OCI-LY1 (cell line): Measurements from ENCODE around the gene CWC22.

ENCODE experiments used
- H2AFZ ChIP-seq: fragments of 200-600 bp; sonication (generic), shearing (Covaris generic); 2 replicates; pipeline ENCODE4 v1.6.0; 2014; ENCODE audit warnings: antibody characterized with exemption, mild to moderate bottlenecking, low read length
- H3F3A ChIP-seq: fragments of 200-600 bp; sonication (generic), shearing (Covaris generic); 2 replicates; pipeline ENCODE4 v1.6.0; 2014; ENCODE audit warnings: mild to moderate bottlenecking, antibody characterized with exemption, low read length, moderate library complexity; ENCODE audit not compliant: insufficient read depth
- H3K27ac ChIP-seq: fragments of 200-600 bp; sonication (generic); 2 replicates; pipeline ENCODE4 v1.5.1; 2014; ENCODE audit warnings: low read length, mixed run types, mild to moderate bottlenecking, low read depth; ENCODE audit not compliant: poor library complexity, severe bottlenecking
- H3K27me3 ChIP-seq: fragments of 200-600 bp; sonication (generic); 2 replicates; pipeline ENCODE4 v1.6.0; 2014; ENCODE audit warnings: antibody characterized with exemption, mild to moderate bottlenecking, low read length, moderate library complexity; ENCODE audit not compliant: insufficient read depth
- H3K36me3 ChIP-seq: fragments of 200-600 bp; sonication (generic); 2 replicates; pipeline ENCODE4 v1.6.1; 2014; ENCODE audit warnings: mild to moderate bottlenecking, antibody characterized with exemption, low read length, moderate library complexity, mixed read lengths; ENCODE audit not compliant: insufficient read depth
- H3K4me1 ChIP-seq: fragments of 200-600 bp; sonication (generic); 2 replicates; pipeline ENCODE4 v1.5.1; 2014; ENCODE audit warnings: mild to moderate bottlenecking, low read length, moderate library complexity; ENCODE audit not compliant: insufficient read depth, severe bottlenecking
- H3K4me2 ChIP-seq: fragments of 200-600 bp; sonication (generic), shearing (Covaris generic); 2 replicates; pipeline ENCODE4 v1.6.1; 2014; ENCODE audit warnings: low read length
- H3K4me3 ChIP-seq: fragments of 200-600 bp; sonication (generic); 2 replicates; pipeline ENCODE4 v1.5.1; 2014; ENCODE audit warnings: low read length, low read depth, mild to moderate bottlenecking, mixed read lengths; ENCODE audit not compliant: poor library complexity, severe bottlenecking
- H3K79me2 ChIP-seq: fragments of 200-600 bp; shearing (Covaris generic); 2 replicates; pipeline ENCODE4 v1.6.1; 2016; ENCODE audit warnings: mixed run types, low read length, mixed read lengths; ENCODE audit not compliant: insufficient read depth
- H3K9ac ChIP-seq: fragments of 200-600 bp; sonication (generic), shearing (Covaris generic); 2 replicates; pipeline ENCODE4 v1.6.1; 2014; ENCODE audit warnings: mild to moderate bottlenecking, low read length, mixed read lengths
- H3K9me2 ChIP-seq: fragments of 200-600 bp; sonication (generic), shearing (Covaris generic); 2 replicates; pipeline ENCODE4 v1.6.1; 2014; ENCODE audit warnings: low read depth, mild to moderate bottlenecking, low read length, mixed read lengths
- H3K9me3 ChIP-seq: fragments of 200-600 bp; shearing (Covaris generic); 2 replicates; pipeline ENCODE4 v1.6.1; 2014; ENCODE audit warnings: low read length, mixed read lengths
- H4K20me1 ChIP-seq: fragments of 200-600 bp; sonication (generic), shearing (Covaris generic); 2 replicates; pipeline ENCODE4 v1.6.0; 2016; ENCODE audit warnings: mild to moderate bottlenecking, low read length; ENCODE audit not compliant: insufficient read depth
- EZH2 ChIP-seq: fragments of 200-600 bp; sonication (generic), shearing (Covaris generic); IDR thresholded peaks from 2 replicates; pipeline ENCODE4 v1.8.0; 2017; ENCODE audit warnings: borderline replicate concordance, mixed run types, mild to moderate bottlenecking, antibody characterized with exemption, low read length, moderate library complexity, mixed read lengths
- TF ChIP-seq, protein P1 (sequence below): fragments of 200-600 bp; sonication (generic), shearing (Covaris generic); IDR thresholded peaks from 2 replicates; pipeline ENCODE4 v1.5.1; 2017; ENCODE audit warnings: mild to moderate bottlenecking, antibody characterized with exemption, low read length, moderate library complexity, mixed read lengths

CWC22 gene

DNA sequence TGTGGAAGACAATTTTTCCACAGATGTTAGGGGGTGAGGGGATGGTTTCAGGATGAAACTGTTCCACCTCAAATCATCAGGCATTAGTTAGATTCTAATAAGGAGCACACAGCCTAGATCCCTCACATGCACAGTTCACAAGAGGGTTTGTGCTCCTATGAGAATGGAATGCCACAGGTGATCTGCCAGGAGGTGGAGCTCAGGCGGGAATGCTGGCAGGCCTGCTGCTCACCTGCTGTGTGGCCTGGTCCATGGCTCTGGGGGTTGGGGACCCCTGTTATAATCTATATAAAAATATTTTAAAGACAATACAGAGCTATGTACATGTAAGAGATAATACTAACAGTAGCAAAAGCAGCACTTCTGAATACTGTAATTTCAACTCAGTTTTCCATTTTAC, 19.2 kb downstream of the CWC22 start:
- H3K9me2 ChIP-seq = no peaks in the 10 kb centered on the region
- no peaks in the 10 kb centered on the region for H3K4me1 ChIP-seq
- H3K27me3 ChIP-seq = no peaks in the 10 kb centered on the region
- TF ChIP-seq, protein P1, sequence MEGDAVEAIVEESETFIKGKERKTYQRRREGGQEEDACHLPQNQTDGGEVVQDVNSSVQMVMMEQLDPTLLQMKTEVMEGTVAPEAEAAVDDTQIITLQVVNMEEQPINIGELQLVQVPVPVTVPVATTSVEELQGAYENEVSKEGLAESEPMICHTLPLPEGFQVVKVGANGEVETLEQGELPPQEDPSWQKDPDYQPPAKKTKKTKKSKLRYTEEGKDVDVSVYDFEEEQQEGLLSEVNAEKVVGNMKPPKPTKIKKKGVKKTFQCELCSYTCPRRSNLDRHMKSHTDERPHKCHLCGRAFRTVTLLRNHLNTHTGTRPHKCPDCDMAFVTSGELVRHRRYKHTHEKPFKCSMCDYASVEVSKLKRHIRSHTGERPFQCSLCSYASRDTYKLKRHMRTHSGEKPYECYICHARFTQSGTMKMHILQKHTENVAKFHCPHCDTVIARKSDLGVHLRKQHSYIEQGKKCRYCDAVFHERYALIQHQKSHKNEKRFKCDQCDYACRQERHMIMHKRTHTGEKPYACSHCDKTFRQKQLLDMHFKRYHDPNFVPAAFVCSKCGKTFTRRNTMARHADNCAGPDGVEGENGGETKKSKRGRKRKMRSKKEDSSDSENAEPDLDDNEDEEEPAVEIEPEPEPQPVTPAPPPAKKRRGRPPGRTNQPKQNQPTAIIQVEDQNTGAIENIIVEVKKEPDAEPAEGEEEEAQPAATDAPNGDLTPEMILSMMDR = no peak
- TF ChIP-seq EZH2 = no peak
- no peak overlapping the region for H3K4me3 ChIP-seq
- no peak overlapping the region for H2AFZ ChIP-seq
- peaks cover 78% of the 10 kb centered on the region for H3K36me3 ChIP-seq
- no peaks in the 10 kb centered on the region for H4K20me1 ChIP-seq
- H3K79me2 ChIP-seq = peaks cover 5% of the 10 kb centered on the region
- no peaks in the 10 kb centered on the region for H3F3A ChIP-seq
- no peaks in the 10 kb centered on the region for H3K9me3 ChIP-seq
- H3K27ac ChIP-seq = no peak overlapping the region
- no peak overlapping the region for H3K9ac ChIP-seq
- no peak overlapping the region for H3K4me2 ChIP-seq

DNA sequence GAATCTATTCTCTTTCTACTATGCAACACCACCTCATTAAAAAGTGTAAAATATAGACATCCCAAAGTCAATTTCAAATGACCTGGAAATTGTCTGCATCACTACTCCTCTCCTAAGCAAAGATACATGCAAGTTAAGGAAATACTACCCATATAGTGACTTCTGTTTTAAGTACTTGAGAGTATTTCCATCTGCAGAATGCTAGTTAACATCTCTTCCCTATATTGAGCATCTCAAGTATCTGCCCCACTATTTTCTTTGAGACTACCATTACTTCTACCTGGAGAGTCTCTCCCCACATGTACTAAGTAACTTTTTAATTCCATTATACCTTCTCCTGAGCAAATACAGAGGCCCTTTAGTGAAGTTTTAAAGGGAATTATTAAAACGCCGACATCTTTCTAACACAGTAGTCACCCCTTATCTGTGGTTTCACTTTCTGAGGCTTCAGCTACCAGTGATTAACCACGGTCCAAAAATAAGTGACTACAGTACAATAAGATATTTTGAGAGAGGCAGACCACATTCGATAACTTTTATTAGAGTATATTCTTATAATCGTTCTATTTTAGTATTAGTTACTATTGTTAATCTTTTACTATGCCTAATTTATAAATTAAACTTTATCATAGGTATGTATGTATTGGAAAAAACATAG, 21.8 kb downstream of the CWC22 start:
- Histone ChIP-seq H3K27me3 (no peaks in the 10 kb centered on the region), H3K36me3 (peaks cover 75% of the 10 kb centered on the region), H3K4me2 (no peak overlapping the region), H2AFZ (no peak overlapping the region), H3K4me1 (no peaks in the 10 kb centered on the region), H3K4me3 (no peak overlapping the region), H3K79me2 (no peaks in the 10 kb centered on the region), H4K20me1 (no peaks in the 10 kb centered on the region), H3K9me2 (no peaks in the 10 kb centered on the region), H3K27ac (no peak overlapping the region), H3K9me3 (no peaks in the 10 kb centered on the region), H3K9ac (no peak overlapping the region), H3F3A (no peaks in the 10 kb centered on the region)
- TF ChIP-seq, protein P1 = no peak
- no peak for TF ChIP-seq EZH2

DNA sequence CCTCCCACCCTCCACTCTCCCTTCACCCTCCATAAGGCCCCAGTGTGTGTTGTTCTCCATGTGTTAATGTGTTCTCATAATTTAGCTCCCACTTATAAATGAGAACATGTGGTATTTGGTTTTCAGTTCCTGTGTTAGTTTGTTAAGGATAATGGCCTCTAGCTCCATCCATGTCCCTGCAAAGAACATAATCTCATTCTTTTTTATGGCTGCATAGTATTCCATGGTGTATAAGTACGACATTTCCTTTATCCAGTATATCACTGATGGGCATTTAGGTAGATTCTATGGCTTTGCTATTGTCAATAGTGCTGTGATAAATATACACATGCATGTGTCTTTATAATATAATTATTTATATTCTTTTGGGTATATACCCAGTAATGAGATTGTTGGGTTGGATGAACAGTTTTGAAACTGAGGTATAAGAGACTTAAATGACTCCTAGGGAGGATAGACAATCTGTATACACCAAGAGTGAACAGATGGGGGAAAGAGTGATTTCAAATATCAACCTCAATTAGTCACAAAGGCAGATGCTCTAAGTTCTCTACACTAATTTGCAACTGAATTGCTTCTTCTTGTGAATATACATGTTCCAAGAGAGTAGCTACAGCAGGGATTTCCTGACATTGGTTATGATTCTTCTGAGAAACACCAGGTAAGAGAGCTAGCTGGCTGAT, 23.7 kb downstream of the CWC22 start:
- Histone ChIP-seq H4K20me1 (no peaks in the 10 kb centered on the region), H3K79me2 (no peaks in the 10 kb centered on the region), H2AFZ (no peak overlapping the region), H3K9ac (no peak overlapping the region), H3K27ac (no peak overlapping the region), H3K4me2 (no peak overlapping the region), H3K4me3 (no peak overlapping the region), H3K4me1 (no peaks in the 10 kb centered on the region), H3K36me3 (peaks cover 92% of the 10 kb centered on the region), H3K9me2 (no peaks in the 10 kb centered on the region), H3F3A (no peaks in the 10 kb centered on the region), H3K9me3 (no peaks in the 10 kb centered on the region), H3K27me3 (no peaks in the 10 kb centered on the region)
- TF ChIP-seq, protein P1 = no peak
- TF ChIP-seq EZH2 = no peak
